IMR-90 (cell line): Measurements from ENCODE around the gene ZNF180. TPM values are rescaled to one million over a fixed set of nuclear protein-coding genes. Genes with fewer than 3 reads are reported as not detected.

Experiments used
- ATAC-seq: fragments of 200-7000 bp; cut with Tn5 transposase; 2 replicates; pipeline ENCODE4 v1.9.1; 2020; ENCODE audit warnings: low read depth, mild to moderate bottlenecking, moderate library complexity
- BruUV-seq: library from RNA; stranded (reverse); fragments of 400-500 nt; replicated peaks from 2 replicates; lab custom pipeline; 2021; lab: Mats Ljungman, UMichigan
- CTCF ChIA-PET: fragments of 300-600 bp; formaldehyde crosslinking; extraction: SDS; loops from one replicate; lab custom pipeline; 2021; ENCODE audit warnings: antibody characterized with exemption; lab: Yijun Ruan, JAX
- POLR2A ChIA-PET: fragments of 300-600 bp; sonication (Branson Sonifier 250); formaldehyde crosslinking; loops from one replicate; lab custom pipeline; 2022; ENCODE audit warnings: antibody characterized with exemption; ENCODE audit not compliant: unreplicated experiment; lab: Charles Lee
- DNase-seq: peaks from one replicate; pipeline ENCODE4 v3.0.0; 2013
- H2AFZ ChIP-seq: replicated peaks from 2 replicates; pipeline ENCODE3; 2013; ENCODE audit warnings: low read length, mild to moderate bottlenecking; ENCODE audit not compliant: poor library complexity
- H2AK5ac ChIP-seq: 2 replicates; pipeline ENCODE4 v1.6.1; 2013; ENCODE audit warnings: low read depth, low read length, inconsistent platforms
- H2AK9ac ChIP-seq: replicated peaks from 2 replicates; pipeline ENCODE3; 2013; ENCODE audit warnings: mild to moderate bottlenecking, low read depth, low read length, moderate library complexity; ENCODE audit not compliant: poor library complexity
- H2BK120ac ChIP-seq: 2 replicates; pipeline ENCODE4 v1.6.1; 2013; ENCODE audit warnings: low read depth, low read length, inconsistent platforms
- H2BK15ac ChIP-seq: 3 replicates; pipeline ENCODE4 v1.6.1; 2013; ENCODE audit warnings: low read depth, low read length, inconsistent platforms
- H2BK20ac ChIP-seq: 2 replicates; pipeline ENCODE4 v1.6.1; 2013; ENCODE audit warnings: low read depth, mild to moderate bottlenecking, inconsistent platforms, low read length, moderate library complexity
- H2BK5ac ChIP-seq: 2 replicates; pipeline ENCODE4 v1.6.1; 2013; ENCODE audit warnings: mild to moderate bottlenecking, low read depth, low read length, inconsistent platforms; ENCODE audit not compliant: poor library complexity, severe bottlenecking
- H3K14ac ChIP-seq: replicated peaks from 2 replicates; pipeline ENCODE4 v1.6.1; 2013; ENCODE audit warnings: low read depth, low read length, inconsistent platforms
- H3K18ac ChIP-seq: 2 replicates; pipeline ENCODE4 v1.6.1; 2013; ENCODE audit warnings: low read depth, low read length, control low read depth
- H3K23ac ChIP-seq: 2 replicates; pipeline ENCODE4 v1.6.1; 2013; ENCODE audit warnings: low read depth, low read length, inconsistent platforms
- H3K27ac ChIP-seq: 2 replicates; pipeline ENCODE4 v1.5.1; 2013; ENCODE audit warnings: mild to moderate bottlenecking, control low read depth, low read length; ENCODE audit not compliant: insufficient read depth
- H3K27me3 ChIP-seq: 2 replicates; pipeline ENCODE4 v1.6.1; 2013; ENCODE audit warnings: low read length; ENCODE audit not compliant: control insufficient read depth, insufficient read depth
- H3K36me3 ChIP-seq: 2 replicates; pipeline ENCODE4 v1.6.1; 2013; ENCODE audit warnings: low read length, mixed read lengths; ENCODE audit not compliant: control insufficient read depth, insufficient read depth
- H3K4ac ChIP-seq: 2 replicates; pipeline ENCODE4 v1.6.1; 2013; ENCODE audit warnings: low read depth, low read length, inconsistent platforms
- H3K4me1 ChIP-seq: 2 replicates; pipeline ENCODE4 v1.6.1; 2013; ENCODE audit warnings: low read length, mixed read lengths; ENCODE audit not compliant: control insufficient read depth, insufficient read depth
- H3K4me2 ChIP-seq: 2 replicates; pipeline ENCODE4 v1.6.1; 2013; ENCODE audit warnings: low read depth, mild to moderate bottlenecking, control low read depth, low read length, moderate library complexity
- H3K4me3 ChIP-seq: 2 replicates; pipeline ENCODE4 v1.5.1; 2013; ENCODE audit warnings: low read depth, mild to moderate bottlenecking, control low read depth, low read length, moderate library complexity; ENCODE audit not compliant: insufficient read depth
- H3K56ac ChIP-seq: 2 replicates; pipeline ENCODE4 v1.6.1; 2013; ENCODE audit warnings: low read length, inconsistent platforms; ENCODE audit not compliant: insufficient read depth; ENCODE audit errors: extremely low read depth
- H3K79me1 ChIP-seq, 2 experiments: 2 replicates each; pipeline ENCODE4 v1.6.1; 2013; ENCODE audit warnings: low read length in 2 of 2, inconsistent platforms in 1 of 2, low read depth in 1 of 2
- H3K9ac ChIP-seq: 2 replicates; pipeline ENCODE4 v1.6.1; 2013; ENCODE audit warnings: low read depth, low read length, control low read depth
- H3K9me1 ChIP-seq: 2 replicates; pipeline ENCODE4 v1.6.1; 2013; ENCODE audit warnings: low read length, inconsistent platforms; ENCODE audit not compliant: insufficient read depth
- H3K9me3 ChIP-seq: 2 replicates; pipeline ENCODE4 v1.6.1; 2013; ENCODE audit warnings: low read length; ENCODE audit not compliant: control insufficient read depth, insufficient read depth
- H4K20me1 ChIP-seq: 2 replicates; pipeline ENCODE4 v1.6.1; 2013; ENCODE audit warnings: low read length, inconsistent platforms; ENCODE audit not compliant: insufficient read depth
- H4K5ac ChIP-seq: 2 replicates; pipeline ENCODE4 v1.6.1; 2013; ENCODE audit warnings: mild to moderate bottlenecking, low read depth, low read length, control low read depth
- H4K8ac ChIP-seq, 2 experiments: 2 replicates each; pipeline ENCODE4 v1.6.1; 2013; ENCODE audit warnings: low read depth in 2 of 2, low read length in 2 of 2, control low read depth in 1 of 2, inconsistent platforms in 1 of 2
- H4K91ac ChIP-seq: 2 replicates; pipeline ENCODE4 v1.6.1; 2013; ENCODE audit warnings: low read depth, low read length, inconsistent platforms; ENCODE audit not compliant: insufficient read depth
- ELK1 ChIP-seq: fragments of 150-350 bp; IDR thresholded peaks from 2 replicates; pipeline ENCODE4 v1.6.1; 2016; ENCODE audit warnings: low read depth, mild to moderate bottlenecking, low read length, moderate library complexity, borderline replicate concordance
- FOS ChIP-seq: fragments of 150-350 bp; IDR thresholded peaks from 2 replicates; pipeline ENCODE4 v1.6.1; 2016; ENCODE audit warnings: low read depth, low read length
- MAFK ChIP-seq: IDR thresholded peaks from 2 replicates; pipeline ENCODE4 v1.6.1; 2012; ENCODE audit warnings: low read depth, low read length, improper control_type of control experiment
- MXI1 ChIP-seq: IDR thresholded peaks from 2 replicates; pipeline ENCODE4 v1.6.1; 2012; ENCODE audit warnings: low read depth, mild to moderate bottlenecking, low read length, moderate library complexity, borderline replicate concordance
- RCOR1 ChIP-seq: IDR thresholded peaks from 2 replicates; pipeline ENCODE4 v1.6.1; 2012; ENCODE audit warnings: mild to moderate bottlenecking, low read length, improper control_type of control experiment; ENCODE audit not compliant: insufficient replicate concordance
- SMC3 ChIP-seq: fragments of 150-350 bp; IDR thresholded peaks from 2 replicates; pipeline ENCODE4 v1.6.1; 2016; ENCODE audit warnings: low read depth, mild to moderate bottlenecking, antibody characterized with exemption, low read length, moderate library complexity
- USF2 ChIP-seq: fragments of 150-350 bp; IDR thresholded peaks from 2 replicates; pipeline ENCODE4 v1.6.1; 2017; ENCODE audit warnings: mild to moderate bottlenecking, antibody characterized with exemption, low read length, low read depth
- WGBS, 2 experiments: methylation state at CpG; one replicate each; pipeline versions ENCODE4 v1.1.5 to v1.1.7; 2013; ENCODE audit warnings: missing lambda C conversion rate in 2 of 2; ENCODE audit not compliant: insufficient read length in 1 of 2; ENCODE audit errors: extremely low coverage in 2 of 2; 5-methylcytosine and 5-hydroxymethylcytosine counted together
- dilution Hi-C: fragments of 300-500 bp; cut with HindIII; formaldehyde crosslinking; loops from one replicate; pipeline ENCODE4 v1.14.3; 2018; ENCODE audit warnings: low sequenced_read_pairs; ENCODE audit not compliant: unreplicated experiment
- in situ Hi-C: fragments of 300-500 bp; cut with MboI; formaldehyde crosslinking; loops from 3 replicates; pipeline ENCODE4 v1.14.3; 2019; ENCODE audit warnings: low sequenced_read_pairs, inconsistent platforms, mixed read lengths
- intact Hi-C: fragments of 100-400 bp; cut with micrococcal nuclease; formaldehyde crosslinking; loops from 2 replicates; pipeline ENCODE4 v1.10.0; 2022
- polyA plus RNA-seq, 3 experiments: library from polyadenylated mRNA; depleted of rRNA; stranded (reverse); fragments of >200 nt; gene quantifications; 2 replicates each; pipeline ENCODE4 v1.2.3, GENCODE V29; 2012; ENCODE audit warnings: low replicate concordance in 1 of 3
- total RNA-seq: library from RNA; depleted of rRNA; stranded (reverse); fragments of >200 nt; gene quantifications from 2 replicates; pipeline ENCODE4 v1.2.3, GENCODE V29; 2012

Gene ZNF180
- total and polyA plus RNA-seq, 2 of the 4 experiments (the other 2 are of a cell fraction): 2.8 to 26.3 TPM

DNA sequence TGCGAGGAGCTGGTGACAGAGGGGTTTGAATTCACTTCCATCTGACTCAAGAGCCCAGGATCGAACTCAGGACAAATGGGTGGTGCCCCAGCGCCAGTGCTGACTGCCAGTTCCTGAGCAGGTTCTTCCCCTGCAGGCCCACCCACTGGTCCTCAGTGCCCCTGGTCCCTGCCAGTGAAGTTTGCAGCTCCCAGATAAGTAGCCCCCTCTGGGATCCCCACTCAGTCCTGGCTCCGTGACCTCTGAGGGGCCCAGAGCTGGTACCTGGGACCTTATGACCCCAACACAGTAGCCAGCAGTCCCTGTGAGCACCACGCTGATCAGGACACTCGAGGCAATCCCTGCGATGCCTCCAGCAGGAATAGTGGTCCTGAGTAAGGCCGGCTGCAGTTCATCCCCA lies 40.4 kb upstream of the ZNF180 start:
- H3K79me1 ChIP-seq: no peaks in the 10 kb centered on the region
- intact Hi-C loops: no loop called here
- no peak for TF ChIP-seq MAFK
- no peak for TF ChIP-seq MXI1
- TF ChIP-seq USF2: no peak
- no peak for TF ChIP-seq FOS
- TF ChIP-seq RCOR1: no peak
- no peak for TF ChIP-seq SMC3
- no peak for TF ChIP-seq ELK1
- H4K91ac ChIP-seq: no peak overlapping the region
- no peaks in the 10 kb centered on the region for H4K20me1 ChIP-seq
- H3K4ac ChIP-seq: no peak overlapping the region
- no peak overlapping the region for H4K8ac ChIP-seq
- no peaks in the 10 kb centered on the region for H3K4me1 ChIP-seq
- no peak overlapping the region for H2AK5ac ChIP-seq
- no peak overlapping the region for H4K5ac ChIP-seq
- in situ Hi-C loops: no loop called here
- H2BK15ac ChIP-seq: no peak overlapping the region
- no peak overlapping the region for H2AFZ ChIP-seq
- POLR2A ChIA-PET: no interaction called here
- H3K27ac ChIP-seq: no peak overlapping the region
- H2BK5ac ChIP-seq: no peak overlapping the region
- ATAC-seq: no peak
- H3K9ac ChIP-seq: no peak overlapping the region
- no peak overlapping the region for H3K56ac ChIP-seq
- H2BK120ac ChIP-seq: no peak overlapping the region
- dilution Hi-C loops: no loop called here
- H3K9me1 ChIP-seq: no peaks in the 10 kb centered on the region
- no peak overlapping the region for H3K14ac ChIP-seq
- no peak overlapping the region for H3K18ac ChIP-seq
- no peak overlapping the region for H3K4me2 ChIP-seq
- no peak overlapping the region for H3K4me3 ChIP-seq
- no peaks in the 10 kb centered on the region for H3K9me3 ChIP-seq
- H3K27me3 ChIP-seq: peaks cover 5% of the 10 kb centered on the region
- CTCF ChIA-PET: no interaction called here
- DNase-seq: no peak
- no TSS peak for BruUV-seq
- 56% methylated on average over 4 of the region's 8 CpGs; no CpG with 5 or more reads in 1 of the 2 experiments for WGBS, 2 experiments
- no peak overlapping the region for H2BK20ac ChIP-seq
- H3K23ac ChIP-seq: no peak overlapping the region
- no peak overlapping the region for H2AK9ac ChIP-seq
- H3K36me3 ChIP-seq: no peaks in the 10 kb centered on the region
